HG03575 (cell line): ENCODE data around the gene OCA2.
"Not testable (repeated sequence)": the region's sequence is repeated elsewhere in the genome, so short reads cannot be mapped to it uniquely, and the experiment has no call there.

Source experiments
- ATAC-seq: cut with Tn5 transposase; IDR thresholded peaks from one replicate; pipeline ENCODE4 v1.9.1; 2021; ENCODE audit not compliant: unreplicated experiment, insufficient number of reproducible peaks, low FRiP score; ENCODE audit errors: extremely low read depth

The OCA2 gene

GRCh38 chr15:28014623-28015200, 84.4 kb downstream of the OCA2 start:
- no peak for ATAC-seq

DNA sequence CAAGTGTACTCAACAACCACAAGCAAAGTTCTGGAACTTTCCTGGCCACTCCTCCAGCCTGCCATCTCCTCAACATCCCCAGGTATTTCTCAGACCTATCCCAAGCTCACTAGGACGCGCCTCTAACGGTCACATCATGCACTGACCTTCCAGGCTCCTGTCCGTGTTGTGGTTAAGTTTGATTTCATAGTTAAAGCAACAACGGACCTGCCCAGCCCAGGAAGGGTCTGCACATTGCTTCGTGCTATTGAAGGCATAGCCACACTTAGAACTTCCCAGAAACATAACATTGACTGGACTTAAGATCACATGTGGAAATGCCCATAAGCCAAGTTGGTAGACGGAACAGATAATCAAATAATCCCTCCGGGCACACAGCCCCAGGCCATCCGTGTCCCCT, 85.1 kb downstream of the OCA2 start:
- no peak for ATAC-seq

DNA sequence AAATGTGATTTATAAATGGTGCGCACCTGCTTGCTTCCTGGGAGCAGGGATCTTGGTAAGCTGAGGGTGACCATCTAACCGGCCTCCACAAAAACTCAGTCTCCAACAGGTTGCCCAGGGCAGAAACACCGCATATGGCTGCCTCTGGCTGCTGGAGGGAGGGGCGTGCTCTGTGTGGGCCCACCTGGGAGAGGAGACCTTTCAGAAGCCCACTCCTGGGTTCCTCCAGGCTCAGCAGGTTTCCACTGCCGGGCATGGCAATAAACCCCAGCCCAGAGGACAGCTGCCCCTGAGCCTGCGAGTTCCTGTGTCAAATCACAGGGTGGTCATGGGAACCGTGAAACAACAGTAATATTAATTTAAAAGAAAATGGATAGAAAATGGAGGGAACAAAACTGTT, 85.6 kb downstream of the OCA2 start:
- no peak for ATAC-seq

GRCh38 chr15:28012231-28012630, 86.9 kb downstream of the OCA2 start:
- no peak for ATAC-seq

GRCh38 chr15:28008175-28008574, 90.9 kb downstream of the OCA2 start:
- ATAC-seq, result not testable (repeated sequence)

GRCh38 chr15:28006116-28006905, 92.8 kb downstream of the OCA2 start:
- no peak for ATAC-seq

GRCh38 chr15:28005004-28005527, 94.0 kb downstream of the OCA2 start:
- ATAC-seq, result no peak

DNA sequence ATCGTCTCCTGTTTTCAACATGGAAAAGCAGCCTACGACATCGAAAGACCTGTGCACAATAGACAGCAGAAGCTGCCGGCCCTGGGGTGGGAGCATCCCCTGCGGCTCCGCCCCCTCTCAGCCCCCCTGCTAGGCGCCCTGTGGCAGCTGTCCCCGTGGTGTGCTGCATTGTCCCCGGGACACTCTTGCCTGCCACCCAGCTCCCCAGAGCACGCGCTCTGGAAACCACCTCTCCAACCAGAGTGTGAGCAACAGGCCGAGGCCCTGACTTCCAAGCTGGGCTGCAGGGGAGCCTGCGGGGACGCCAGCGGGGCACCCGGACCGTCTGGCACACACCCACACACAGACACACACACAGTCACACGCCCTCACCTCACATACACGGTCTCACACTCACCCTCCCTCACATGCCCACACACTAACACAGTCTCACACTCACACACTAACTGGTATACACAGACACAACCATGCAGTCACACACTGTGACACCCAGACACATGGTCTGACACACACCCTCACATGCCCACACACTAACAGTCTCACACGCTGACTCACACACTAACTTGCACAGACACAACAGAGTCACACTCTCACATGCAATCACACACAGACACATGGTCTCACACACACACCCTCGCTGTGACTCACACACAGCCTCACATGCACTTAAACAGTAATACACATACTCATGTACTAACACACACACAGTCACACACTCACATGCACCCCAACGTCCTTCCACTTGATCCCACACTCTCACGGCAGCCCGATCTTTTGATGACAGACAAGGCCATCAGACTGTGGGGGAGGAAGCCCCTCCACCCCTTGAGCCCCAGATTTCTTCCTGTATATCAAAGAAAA, 94.7 kb downstream of the OCA2 start:
- ATAC-seq, result no peak

GRCh38 chr15:28003302-28004037, 95.6 kb downstream of the OCA2 start:
- no peak for ATAC-seq

GRCh38 chr15:28002867-28003266, 96.2 kb downstream of the OCA2 start:
- no peak for ATAC-seq

GRCh38 chr15:28002136-28002861, 96.8 kb downstream of the OCA2 start:
- ATAC-seq, result no peak

DNA sequence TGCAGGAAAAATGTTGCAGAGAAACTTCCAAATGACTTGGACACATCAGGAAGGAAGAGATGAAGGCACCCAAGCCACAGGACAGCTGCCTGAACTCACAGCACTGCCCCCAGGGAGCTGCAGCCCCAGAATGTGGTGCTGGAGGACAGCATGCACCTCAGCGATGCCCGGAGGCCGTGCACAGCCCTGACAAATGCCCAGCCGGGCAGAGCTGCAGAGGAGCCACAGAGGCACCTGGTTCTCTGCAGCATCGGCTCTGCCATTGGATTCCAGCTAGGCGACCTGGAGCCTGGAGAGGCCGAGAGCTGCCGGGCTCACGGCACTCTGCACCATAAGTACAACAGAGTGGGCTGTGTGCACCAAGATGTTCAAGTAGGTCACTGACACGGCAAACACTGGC, 97.5 kb downstream of the OCA2 start:
- no peak for ATAC-seq

- ATAC-seq, result no peak
These were observed 104.9 kb downstream of the OCA2 start for GRCh38 chr15:27993996-27994780.

- ATAC-seq, result no peak
These were observed 105.6 kb downstream of the OCA2 start for GRCh38 chr15:27993544-27993943.

DNA sequence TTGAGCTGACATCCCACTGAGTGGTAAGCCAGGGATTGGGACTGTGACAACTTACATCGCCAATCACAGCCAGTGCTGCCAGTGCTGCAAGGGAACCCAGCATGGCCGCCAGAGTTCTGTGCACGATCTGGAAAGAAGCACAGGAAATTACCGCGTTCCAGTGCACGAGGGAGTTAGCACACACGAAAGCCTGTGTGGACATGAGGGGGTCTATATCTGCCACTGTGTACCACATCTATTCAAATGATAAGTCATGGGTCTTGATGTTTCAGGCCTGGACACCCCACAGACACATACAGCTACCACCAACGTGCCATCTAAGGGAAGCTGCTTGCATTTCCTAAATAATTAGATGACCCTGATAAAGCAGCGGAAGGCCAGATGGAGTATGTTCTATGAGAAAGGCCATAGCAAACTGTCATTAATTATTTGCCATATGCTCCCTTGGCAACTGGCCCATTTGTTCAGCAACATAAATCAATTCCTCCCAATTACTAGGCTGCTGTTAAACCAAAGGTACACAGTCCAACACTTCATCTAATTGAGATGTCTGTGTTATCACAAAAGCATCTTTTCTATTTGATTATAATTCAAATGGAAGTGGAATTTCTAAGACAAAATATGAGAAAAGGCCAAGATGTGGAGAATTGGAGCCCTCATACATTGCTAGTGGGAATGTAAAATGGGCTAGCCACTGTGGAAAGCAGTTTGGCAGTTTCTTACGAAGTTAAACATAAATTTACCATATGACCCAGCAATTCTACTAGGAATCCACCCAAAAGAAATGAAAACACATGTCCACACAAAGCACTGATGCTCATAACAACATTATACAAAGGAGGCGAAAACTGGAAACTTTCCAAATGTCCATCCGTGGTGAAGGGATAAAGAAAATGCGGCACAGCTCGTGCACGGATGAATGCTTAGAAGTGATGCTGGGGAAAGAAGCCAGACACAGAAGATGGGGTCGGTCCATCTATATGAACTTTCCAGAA, 108.3 kb downstream of the OCA2 start:
- no peak for ATAC-seq

GRCh38 chr15:27989838-27990237, 109.3 kb downstream of the OCA2 start:
- ATAC-seq, result no peak

DNA sequence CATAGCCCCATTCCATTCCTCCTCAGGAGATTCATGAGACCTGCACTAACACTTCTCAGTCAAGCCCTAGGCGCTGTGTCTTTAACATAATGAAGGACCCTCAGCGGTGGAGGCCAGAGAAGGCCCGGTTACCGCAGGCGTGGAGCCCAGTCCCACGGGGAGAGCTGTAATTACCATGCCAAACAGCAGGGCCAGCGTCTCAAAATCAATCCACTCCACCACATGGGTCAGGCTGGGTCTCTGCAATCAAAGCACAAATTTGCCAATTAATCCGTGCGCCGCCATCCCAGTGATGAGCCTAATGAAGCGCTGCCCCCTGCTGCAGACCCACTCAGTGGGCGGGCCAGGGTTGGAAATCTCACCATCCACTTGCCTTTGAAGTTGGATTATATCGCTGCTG, 109.7 kb downstream of the OCA2 start:
- ATAC-seq, result no peak
